HCT116 (cell line): ENCODE results near the gene ACBD6. TPM values are rescaled to one million over a fixed set of nuclear protein-coding genes. Genes with fewer than 3 reads are reported as not detected.

ENCODE experiments used
- ATAC-seq: fragments of 200-7000 bp; cut with Tn5 transposase; 2 replicates; pipeline ENCODE4 v1.9.1; 2020; ENCODE audit warnings: mild to moderate bottlenecking, moderate library complexity
- BruUV-seq: library from RNA; stranded (reverse); fragments of 400-500 nt; replicated peaks from 2 replicates; lab custom pipeline; 2021; lab: Mats Ljungman, UMichigan
- CTCF ChIA-PET: fragments of 300-600 bp; sonication (Branson Sonifier 250); formaldehyde crosslinking; loops from one replicate; lab custom pipeline; 2021; ENCODE audit warnings: antibody characterized with exemption; lab: Charles Lee
- POLR2A ChIA-PET: fragments of 300-600, 350-600 bp; sonication (Branson Sonifier 250); formaldehyde crosslinking; loops from one replicate; lab custom pipeline; 2021; ENCODE audit warnings: antibody characterized with exemption; lab: Charles Lee
- RAD21 ChIA-PET, 2 experiments: fragments of 300-600 bp; sonication (Branson Sonifier 250); formaldehyde crosslinking; loops; one replicate each; lab custom pipeline; 2023; ENCODE audit warnings: low total read pairs in 2 of 2; ENCODE audit not compliant: uncharacterized antibody in 2 of 2, unreplicated experiment in 2 of 2, low non-redundant PET in 1 of 2; lab: Charles Lee
- DNase-seq: peaks from one replicate; pipeline ENCODE4 v3.0.0-alpha.2; 2010; ENCODE audit warnings: low read depth, low spot score
- H2AFZ ChIP-seq: fragments of 200-600 bp; shearing (Covaris generic), sonication (generic); 2 replicates; pipeline ENCODE4 v1.6.1; 2017; ENCODE audit warnings: low read depth, mixed run types, mixed read lengths, antibody characterized with exemption, low read length; ENCODE audit not compliant: poor library complexity, severe bottlenecking
- H3K27ac ChIP-seq: 2 replicates; pipeline ENCODE4 v1.5.1; 2012; ENCODE audit warnings: low read depth, low read length
- H3K27me3 ChIP-seq: fragments of 200-600 bp; sonication (generic); 2 replicates; pipeline ENCODE4 v1.6.1; 2016; ENCODE audit warnings: mixed run types, low read length, mixed read lengths; ENCODE audit not compliant: insufficient read depth
- H3K36me3 ChIP-seq, 2 experiments: fragments of 200-500 bp in 1 of 2; fragments of 200-600 bp in 1 of 2; sonication (Bioruptor generic) in 1 of 2; sonication (generic) in 1 of 2; 2 replicates each; pipeline versions ENCODE4 v1.5.1 to v1.6.1; 2014 to 2016; ENCODE audit warnings: low read length in 2 of 2, inconsistent platforms in 1 of 2, mixed read lengths in 1 of 2, mixed run types in 1 of 2; ENCODE audit not compliant: insufficient read depth in 2 of 2, control insufficient read depth in 1 of 2
- H3K4me1 ChIP-seq, 2 experiments: fragments of 200-600 bp in 1 of 2; sonication (generic) in 1 of 2; 2 replicates each; pipeline versions ENCODE4 v1.5.1 to v1.6.1; 2012 to 2017; ENCODE audit warnings: low read length in 2 of 2, inconsistent platforms in 1 of 2, mild to moderate bottlenecking in 1 of 2, mixed read lengths in 1 of 2, mixed run types in 1 of 2, moderate library complexity in 1 of 2; ENCODE audit not compliant: insufficient read depth in 2 of 2, control insufficient read depth in 1 of 2
- H3K4me2 ChIP-seq: fragments of 200-600 bp; sonication (generic); 2 replicates; pipeline ENCODE4 v1.6.1; 2017; ENCODE audit warnings: mixed run types, low read length, mixed read lengths
- H3K4me3 ChIP-seq, 2 experiments: fragments of 200-600 bp in 1 of 2; sonication (generic) in 1 of 2; replicated peaks in 1 of 2; 2 replicates each; pipeline ENCODE4 v1.5.1; 2011 to 2016; ENCODE audit warnings: low read length in 2 of 2, control low read depth in 1 of 2, low read depth in 1 of 2, mild to moderate bottlenecking in 1 of 2, mixed read lengths in 1 of 2, mixed run types in 1 of 2
- H3K79me2 ChIP-seq: fragments of 200-600 bp; sonication (generic); 2 replicates; pipeline ENCODE4 v1.6.1; 2017; ENCODE audit warnings: mild to moderate bottlenecking, mixed run types, low read length, moderate library complexity, mixed read lengths; ENCODE audit not compliant: insufficient read depth
- H3K9ac ChIP-seq: fragments of 200-600 bp; sonication (generic); 2 replicates; pipeline ENCODE4 v1.6.1; 2016; ENCODE audit warnings: low read length, mixed read lengths
- H3K9me2 ChIP-seq: fragments of 200-600 bp; sonication (generic), shearing (Covaris generic); 2 replicates; pipeline ENCODE4 v1.6.1; 2017; ENCODE audit warnings: mixed run types, mild to moderate bottlenecking, moderate library complexity; ENCODE audit not compliant: insufficient read depth
- H3K9me3 ChIP-seq, 2 experiments: fragments of 200-500 bp in 1 of 2; fragments of 200-600 bp in 1 of 2; sonication (Bioruptor generic) in 1 of 2; sonication (generic) in 1 of 2; 2 replicates each; pipeline ENCODE4 v1.6.1; 2014 to 2017; ENCODE audit warnings: low read length in 2 of 2, mixed read lengths in 2 of 2, inconsistent platforms in 1 of 2, low read depth in 1 of 2, mild to moderate bottlenecking in 1 of 2, mixed run types in 1 of 2, moderate library complexity in 1 of 2; ENCODE audit not compliant: control insufficient read depth in 1 of 2, insufficient read depth in 1 of 2
- H4K20me1 ChIP-seq: fragments of 200-600 bp; sonication (generic), shearing (Covaris generic); 2 replicates; pipeline ENCODE4 v1.6.1; 2017; ENCODE audit warnings: mixed run types, mild to moderate bottlenecking, moderate library complexity; ENCODE audit not compliant: insufficient read depth
- ATF3 ChIP-seq: IDR thresholded peaks from 2 replicates; pipeline ENCODE4 v1.6.1; 2012
- FOSL1 ChIP-seq: IDR thresholded peaks from 2 replicates; pipeline ENCODE4 v1.6.1; 2012; ENCODE audit warnings: low read depth
- REST ChIP-seq: IDR thresholded peaks from 2 replicates; pipeline ENCODE4 v1.6.1; 2012; ENCODE audit warnings: low read depth
- intact Hi-C: fragments of 100-400 bp; cut with micrococcal nuclease; formaldehyde crosslinking; loops from 2 replicates; pipeline ENCODE4 v1.10.0; 2022
- total RNA-seq: library from RNA; stranded (reverse); gene quantifications from one replicate; pipeline ENCODE4 v1.2.1, GENCODE V29; 2021; ENCODE audit not compliant: unreplicated experiment

The ACBD6 gene
- total RNA-seq, 1 experiment from 2014 or later = 43.2 TPM

- ATAC-seq (no peak), DNase-seq (no peak)
- H3K4me1 ChIP-seq = peaks cover 0 to 4% of the 10 kb centered on the region in 2 experiments; a peak in 1 of 4 replicates
- ChIA-PET POLR2A (no interaction called here), CTCF (interaction anchor here (1.2 kb wide), 1 partner anchor 54 kb away, joined by 3 read pairs; no protein-coding TSS in a partner anchor), RAD21 (no interaction called here)
- no peaks in the 10 kb centered on the region for H3K9me2 ChIP-seq
- H3K4me3 ChIP-seq = no peak overlapping the region
- BruUV-seq = no TSS peak
- no peak overlapping the region for H3K4me2 ChIP-seq
- H3K36me3 ChIP-seq = no peaks in the 10 kb centered on the region
- no peak overlapping the region for H3K27ac ChIP-seq
- intact Hi-C loops = no loop called here
- no peaks in the 10 kb centered on the region for H3K9me3 ChIP-seq
- H3K9ac ChIP-seq = no peak overlapping the region
- TF ChIP-seq FOSL1 (no peak), REST (peak; percentile 51), ATF3 (no peak)
- peaks cover 15% of the 10 kb centered on the region; the same call in 1 of the 2 replicates for H3K27me3 ChIP-seq
- H3K79me2 ChIP-seq = no peaks in the 10 kb centered on the region
- H4K20me1 ChIP-seq = no peaks in the 10 kb centered on the region
- H2AFZ ChIP-seq = no peak overlapping the region
Observed at GRCh38 chr1:180241716-180242544, 260.4 kb downstream of the ACBD6 start.
